Left ventricle myocardium superior (tissue), 1 donor: Measurements from ENCODE around the gene CFAP65. TPM values are rescaled to one million over a fixed set of nuclear protein-coding genes. Genes with fewer than 3 reads are reported as not detected.

Experiments used
- ATAC-seq: fragments of 200-7000 bp; cut with Tn5 transposase; one replicate; pipeline ENCODE4 v1.9.1; 2020; ENCODE audit warnings: mild to moderate bottlenecking, moderate library complexity
- DNase-seq: peaks from one replicate; pipeline ENCODE4 v3.0.0-alpha.2; 2020
- intact Hi-C: fragments of 100-400 bp; cut with micrococcal nuclease; formaldehyde crosslinking; loops from one replicate; pipeline ENCODE4 v1.11.0; 2022
- total RNA-seq: library from RNA; stranded (reverse); fragmentation: NEBNext Ultra II Directional; extraction: Animal tissue kit (Norgen Biotek cat#: 25700); gene quantifications from one replicate; pipeline ENCODE4 v1.2.1, GENCODE V29; 2021
- donor health status: DM: no; HTN: yes; CAD: no; lungs with severe emphysema.

CFAP65 gene
- total RNA-seq, 1 donor from 2014 or later: not detected

GRCh38 chr2:219042157-219042556 lies 841 bp upstream of the CFAP65 start:
- intact Hi-C loops: loop anchor here (10.0 kb wide), 1 partner anchor 103 kb away; no protein-coding TSS in a partner anchor
- no peak for ATAC-seq
- DNase-seq: no peak

DNA sequence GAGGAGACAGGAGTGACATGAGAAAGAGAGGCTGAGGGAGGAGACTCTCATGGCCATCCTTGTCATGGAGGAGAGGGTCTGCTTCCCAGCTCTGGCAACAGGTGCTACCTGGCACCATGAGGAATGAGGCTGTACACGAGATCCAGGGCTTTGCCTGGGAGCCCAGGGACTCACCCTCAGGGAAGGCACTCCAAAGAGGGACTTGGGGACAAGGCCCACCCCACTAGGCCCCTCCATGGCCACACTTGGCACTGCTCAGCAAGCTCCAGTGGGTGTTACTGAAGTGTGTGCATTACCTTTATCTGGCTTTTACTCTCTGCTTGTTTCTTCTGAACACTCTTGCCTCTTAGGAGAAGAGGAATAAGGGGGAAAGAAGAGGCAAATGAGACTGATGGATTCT lies 2.7 kb downstream of the CFAP65 start:
- DNase-seq (no peak), ATAC-seq (no peak)
- intact Hi-C loops: no loop called here

DNA sequence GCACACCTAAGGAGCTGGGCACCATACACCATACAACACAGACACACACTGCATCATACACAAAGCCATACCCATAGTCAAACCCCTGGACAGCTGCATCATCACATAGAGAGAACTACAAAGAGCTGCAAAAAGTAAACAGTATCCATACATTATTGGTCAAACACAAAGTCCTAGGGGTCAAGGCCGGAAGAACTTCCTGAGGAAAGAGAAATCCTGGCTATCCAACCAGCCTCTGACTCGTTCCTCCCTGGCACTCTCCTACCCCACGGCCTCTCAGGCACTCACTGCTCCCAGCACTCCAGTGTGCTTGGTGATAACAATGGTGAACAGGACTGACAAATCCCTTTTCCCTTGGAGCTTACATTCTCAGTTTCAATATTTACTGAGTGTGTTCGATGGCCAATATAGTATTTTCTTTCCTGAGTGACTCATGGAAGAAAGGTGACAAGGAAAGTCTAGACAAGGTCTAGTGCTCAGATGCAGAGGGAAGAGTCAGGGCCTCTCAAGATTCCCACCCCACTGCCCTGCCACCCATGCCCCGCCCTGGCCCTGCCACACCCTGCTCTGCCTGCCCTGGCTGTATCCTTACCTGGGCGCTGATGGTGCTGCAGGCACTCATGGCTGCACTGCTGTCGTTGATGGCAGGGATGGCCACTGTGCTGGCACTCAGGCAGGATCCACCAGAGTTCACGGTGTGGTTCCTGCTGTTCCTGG lies 3.4 kb downstream of the CFAP65 start:
- intact Hi-C loops: no loop called here
- DNase-seq: no peak
- ATAC-seq: no peak

DNA sequence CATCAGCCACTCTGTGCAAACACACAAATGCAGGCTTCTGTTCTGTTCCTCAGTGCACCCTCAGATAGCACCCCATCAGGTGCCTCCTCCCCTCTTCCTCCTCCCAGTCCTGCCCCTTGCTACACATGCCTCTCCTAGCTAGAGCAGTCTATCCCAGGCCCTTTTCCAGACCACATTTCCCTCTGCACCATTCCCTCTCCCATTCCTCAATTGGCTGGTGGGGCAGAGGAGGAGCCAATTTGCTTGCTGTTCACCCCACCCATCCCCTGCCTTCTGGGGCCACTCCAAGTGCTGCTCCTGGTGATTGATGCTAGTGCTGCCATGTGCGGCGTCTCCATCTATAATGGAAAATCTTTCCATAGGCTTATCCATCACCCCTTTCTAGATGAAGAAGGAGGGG lies 5.4 kb downstream of the CFAP65 start:
- no peak for DNase-seq
- intact Hi-C loops: no loop called here
- no peak for ATAC-seq

DNA sequence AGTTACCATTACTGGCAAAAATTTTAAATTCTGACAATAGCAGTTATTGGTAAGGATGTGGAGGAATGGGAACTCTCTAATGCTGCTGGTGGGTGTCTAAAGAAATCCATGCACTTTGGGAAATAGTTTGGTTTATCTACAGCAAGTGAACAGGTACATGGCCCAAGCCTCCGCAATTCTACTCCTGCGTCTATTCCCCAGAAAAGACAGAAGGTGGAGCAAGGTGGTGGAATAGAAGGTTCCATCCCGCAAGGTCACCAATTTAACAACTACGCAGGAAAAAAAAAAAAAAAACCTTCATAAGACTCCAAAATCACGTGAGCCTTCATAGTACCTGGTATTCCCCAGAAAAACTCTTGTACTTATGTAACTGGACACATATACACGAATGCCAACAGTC lies 6.5 kb downstream of the CFAP65 start:
- no peak for ATAC-seq
- DNase-seq: no peak
- intact Hi-C loops: no loop called here

- ATAC-seq (no peak), DNase-seq (no peak)
- intact Hi-C loops: no loop called here
Measured at GRCh38 chr2:219032051-219032745, 9.1 kb downstream of the CFAP65 start.

GRCh38 chr2:219031005-219031738 lies 10.1 kb downstream of the CFAP65 start:
- ATAC-seq: no peak
- no peak for DNase-seq
- intact Hi-C loops: no loop called here

- DNase-seq: no peak
- peak; percentile 14 for ATAC-seq
- intact Hi-C loops: no loop called here
Measured at GRCh38 chr2:219030177-219030940, 11.0 kb downstream of the CFAP65 start.

GRCh38 chr2:219029829-219030165 lies 11.5 kb downstream of the CFAP65 start:
- DNase-seq (peak; percentile 87), ATAC-seq (peak; percentile 91)
- intact Hi-C loops: no loop called here

DNA sequence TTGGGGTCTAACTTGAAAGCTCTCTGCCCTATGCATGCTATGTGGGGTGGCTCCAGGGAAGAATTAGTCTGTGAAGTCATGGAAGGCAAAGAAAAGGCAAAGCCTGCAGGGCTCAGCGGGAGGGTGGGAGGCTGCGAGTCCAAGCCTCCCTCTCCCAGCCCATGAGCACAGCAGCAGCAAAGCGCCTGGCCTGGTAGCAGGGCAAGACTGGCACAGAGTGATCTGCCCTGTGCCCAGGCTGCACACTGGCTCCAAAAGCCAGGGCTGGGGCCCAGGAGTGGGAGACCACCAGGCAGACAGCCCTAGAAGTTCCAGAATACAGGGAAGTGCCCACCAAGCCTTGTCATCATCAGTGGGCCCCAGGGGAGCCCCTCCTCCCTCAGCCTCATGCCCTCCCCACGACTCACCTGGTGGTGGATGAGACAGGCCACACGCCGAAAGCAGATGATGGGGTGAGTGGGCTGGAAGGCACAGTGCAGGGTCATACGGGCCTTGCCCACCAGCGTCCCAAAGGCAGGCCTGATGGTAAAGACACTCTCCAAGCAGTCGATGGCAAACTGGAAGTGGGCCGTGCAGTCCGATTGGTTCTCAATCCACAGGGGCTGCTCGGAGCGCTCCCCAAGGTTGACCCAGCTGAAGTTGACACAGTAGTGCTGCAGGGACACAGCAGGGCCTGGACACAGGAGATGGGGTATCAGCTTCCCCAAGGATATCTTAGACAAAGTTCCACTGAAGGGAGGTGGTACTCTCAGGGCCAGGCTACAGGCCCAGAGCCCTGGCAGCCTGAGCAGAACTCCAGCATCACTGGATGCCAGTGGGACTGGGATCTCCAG lies 12.1 kb downstream of the CFAP65 start:
- DNase-seq (no peak), ATAC-seq (no peak)
- intact Hi-C loops: no loop called here

DNA sequence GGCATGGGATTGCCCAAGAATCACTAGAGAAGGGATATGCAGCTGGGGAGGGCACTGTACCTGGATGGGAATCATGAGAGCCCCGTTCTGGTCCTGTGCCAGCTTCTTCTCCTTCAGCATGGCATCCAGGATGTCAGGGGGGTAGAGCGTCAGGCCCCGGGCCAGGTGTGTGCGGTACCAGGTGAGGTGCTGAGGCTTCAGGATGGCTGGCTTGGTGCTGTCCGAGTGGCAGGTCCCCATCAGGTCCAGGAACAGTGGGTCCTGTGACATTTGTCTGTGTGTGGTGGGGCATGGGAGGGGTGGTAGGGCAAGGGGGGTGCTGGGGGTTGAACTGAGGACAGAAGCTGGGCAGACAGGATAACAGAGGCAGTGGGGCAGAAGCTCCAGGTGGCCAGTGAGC lies 13.2 kb downstream of the CFAP65 start:
- intact Hi-C loops: no loop called here
- ATAC-seq (no peak), DNase-seq (no peak)

DNA sequence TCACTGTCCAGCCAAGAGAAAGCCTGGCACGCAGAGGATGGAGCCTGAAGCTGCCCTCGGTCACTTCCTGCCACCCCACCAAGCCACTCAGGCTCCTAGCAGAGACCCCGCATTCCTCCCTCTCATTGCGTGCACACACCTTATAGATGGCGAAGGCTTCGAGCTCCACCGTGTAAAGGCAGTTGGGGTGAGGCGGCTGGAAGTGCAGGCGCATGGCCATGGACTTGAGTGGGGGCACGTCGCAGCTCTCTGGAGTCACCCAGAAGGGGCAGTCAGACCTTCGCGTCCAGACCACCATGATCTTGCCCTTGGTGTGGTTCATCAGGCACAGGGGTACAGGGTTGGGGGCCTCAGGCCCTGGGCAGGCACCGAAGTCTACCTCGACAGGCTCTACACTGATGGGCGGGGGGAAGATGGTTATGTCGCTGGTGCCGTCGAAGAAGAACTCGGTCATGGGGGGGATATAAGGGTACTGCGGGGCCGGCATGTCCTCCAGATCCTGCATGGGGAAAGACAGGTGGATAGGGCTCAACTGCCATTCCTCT lies 13.7 kb downstream of the CFAP65 start:
- DNase-seq (no peak), ATAC-seq (no peak)
- intact Hi-C loops: no loop called here

GRCh38 chr2:219026946-219027345 lies 14.4 kb downstream of the CFAP65 start:
- intact Hi-C loops: no loop called here
- DNase-seq (no peak), ATAC-seq (no peak)

GRCh38 chr2:219025637-219026585 lies 15.4 kb downstream of the CFAP65 start:
- DNase-seq: no peak
- no peak for ATAC-seq
- intact Hi-C loops: no loop called here

DNA sequence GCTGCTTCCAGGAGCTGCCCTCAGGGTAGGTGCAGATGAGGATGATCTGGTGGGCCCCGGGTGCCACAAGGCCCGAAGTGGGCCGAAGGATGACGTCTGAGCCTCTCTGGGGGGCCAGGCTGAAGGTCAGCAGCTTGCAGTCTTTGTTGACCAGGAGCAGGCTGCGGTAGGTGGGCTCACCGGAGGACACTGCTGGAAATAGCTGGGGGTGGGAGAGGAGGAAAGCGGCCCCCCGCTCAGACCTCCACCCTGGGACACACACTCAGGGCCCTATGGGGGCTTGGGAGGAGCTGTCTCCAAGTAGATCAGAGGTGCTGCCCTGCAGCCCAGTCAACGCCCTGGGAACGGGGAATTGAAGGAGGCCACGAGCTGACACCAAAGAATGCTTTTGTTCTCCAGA lies 17.3 kb downstream of the CFAP65 start:
- intact Hi-C loops: no loop called here
- DNase-seq: no peak
- ATAC-seq: no peak

- ATAC-seq (no peak), DNase-seq (no peak)
- intact Hi-C loops: no loop called here
Measured at GRCh38 chr2:219023045-219023605, 18.2 kb downstream of the CFAP65 start.

GRCh38 chr2:219022616-219023015 lies 18.7 kb downstream of the CFAP65 start:
- no peak for DNase-seq
- intact Hi-C loops: no loop called here
- ATAC-seq: no peak
